Measurements from ENCODE around the gene LECT2. TPM values are rescaled to one million over a fixed set of nuclear protein-coding genes. Genes with fewer than 3 reads are reported as not detected.

The LECT2 gene
- 1 to 10 TPM; 1.3 to 4.6 (median 2.1) TPM for polyA plus RNA-seq (ENCODE audit: insufficient read length in 4 of 4)

GRCh38 chr5:135954899-135955298, at the start of gene LECT2:
Gene LECT2, minus strand, starts transcription at chr5:135954983. Its CDS starts 150 bp downstream, at chr5:135954833.
- no peak for DNase-seq (ENCODE audit: low read depth in 4 of 4, low spot score in 3 of 4)

GRCh38 chr5:136004436-136004835, 49.7 kb upstream of the LECT2 start:
- DNase-seq (ENCODE audit: low read depth in 4 of 4, low spot score in 3 of 4), result no peak

- DNase-seq (ENCODE audit: low read depth in 4 of 4, low spot score in 3 of 4), result no peak
These were observed 46.7 kb upstream of the LECT2 start for GRCh38 chr5:136001466-136001981.

GRCh38 chr5:136000932-136001331, 46.1 kb upstream of the LECT2 start:
- no peak for DNase-seq (ENCODE audit: low read depth in 4 of 4, low spot score in 3 of 4)

- no peak for DNase-seq (ENCODE audit: low read depth in 4 of 4, low spot score in 3 of 4)
These were observed 45.4 kb upstream of the LECT2 start for GRCh38 chr5:136000147-136000546.

GRCh38 chr5:135999406-136000139, 44.8 kb upstream of the LECT2 start:
- DNase-seq (ENCODE audit: low read depth in 4 of 4, low spot score in 3 of 4), result no peak

- no peak for DNase-seq (ENCODE audit: low read depth in 4 of 4, low spot score in 3 of 4)
These were observed 44.1 kb upstream of the LECT2 start for GRCh38 chr5:135998889-135999288.

GRCh38 chr5:135997673-135998335, 43.0 kb upstream of the LECT2 start:
- DNase-seq (ENCODE audit: low read depth in 4 of 4, low spot score in 3 of 4), result no peak

GRCh38 chr5:135996611-135997010, 41.8 kb upstream of the LECT2 start:
- DNase-seq (ENCODE audit: low read depth in 4 of 4, low spot score in 3 of 4), result no peak

- DNase-seq (ENCODE audit: low read depth in 4 of 4, low spot score in 3 of 4), result no peak
These were observed 41.2 kb upstream of the LECT2 start for GRCh38 chr5:135995976-135996375.

- peak in 1 of 4 donors; percentile 60 for DNase-seq (ENCODE audit: low read depth in 4 of 4, low spot score in 3 of 4)
These were observed 39.3 kb upstream of the LECT2 start for GRCh38 chr5:135993880-135994636.

GRCh38 chr5:135993335-135993879, 38.6 kb upstream of the LECT2 start:
- DNase-seq (ENCODE audit: low read depth in 4 of 4, low spot score in 3 of 4), result no peak

GRCh38 chr5:135991429-135991828, 36.6 kb upstream of the LECT2 start:
- DNase-seq (ENCODE audit: low read depth in 4 of 4, low spot score in 3 of 4), result no peak

GRCh38 chr5:135990528-135991255, 35.9 kb upstream of the LECT2 start:
- no peak for DNase-seq (ENCODE audit: low read depth in 4 of 4, low spot score in 3 of 4)

- DNase-seq (ENCODE audit: low read depth in 4 of 4, low spot score in 3 of 4), result no peak
These were observed 34.9 kb upstream of the LECT2 start for GRCh38 chr5:135989686-135990085.

- DNase-seq (ENCODE audit: low read depth in 4 of 4, low spot score in 3 of 4), result no peak
These were observed 33.8 kb upstream of the LECT2 start for GRCh38 chr5:135988546-135988945.

GRCh38 chr5:135986891-135987401, 32.2 kb upstream of the LECT2 start:
- DNase-seq (ENCODE audit: low read depth in 4 of 4, low spot score in 3 of 4), result no peak

GRCh38 chr5:135986401-135986800, 31.6 kb upstream of the LECT2 start:
- DNase-seq (ENCODE audit: low read depth in 4 of 4, low spot score in 3 of 4), result no peak

GRCh38 chr5:135985951-135986350, 31.2 kb upstream of the LECT2 start:
- no peak for DNase-seq (ENCODE audit: low read depth in 4 of 4, low spot score in 3 of 4)

- DNase-seq (ENCODE audit: low read depth in 4 of 4, low spot score in 3 of 4), result no peak
These were observed 25.8 kb upstream of the LECT2 start for GRCh38 chr5:135980620-135981019.

Data from left renal pelvis (tissue), 4 donors.